K562 (cell line): Measurements from ENCODE around the gene IGF2BP1. TPM values are rescaled to one million over a fixed set of nuclear protein-coding genes. Genes with fewer than 3 reads are reported as not detected.

Experiments used
- ATAC-seq: fragments of 200-7000 bp; cut with Tn5 transposase; 3 replicates; pipeline ENCODE4 v1.9.1; 2020; ENCODE audit warnings: moderate library complexity
- BruUV-seq: library from RNA; stranded (reverse); fragments of 400-500 nt; replicated peaks from 2 replicates; lab custom pipeline; 2021; lab: Mats Ljungman, UMichigan
- CTCF ChIA-PET: fragments of 300-600 bp; formaldehyde crosslinking; extraction: SDS; loops from one replicate; lab custom pipeline; 2021; ENCODE audit warnings: low intra/inter-chr PET ratio; lab: Yijun Ruan, JAX
- POLR2A ChIA-PET: fragments of 300-600, 350-650 bp; sonication (Branson Sonifier 250); formaldehyde crosslinking; extraction: SDS; loops from one replicate; lab custom pipeline; 2021; ENCODE audit warnings: antibody characterized with exemption, inconsistent platforms; lab: Yijun Ruan, JAX
- DNase-seq, 4 experiments: peaks; one replicate each; pipeline versions ENCODE4 v3.0.0 to v3.0.0-alpha.2; 2011 to 2018; ENCODE audit warnings: low spot score in 3 of 4, mixed read lengths in 3 of 4; ENCODE audit errors: extremely low read depth in 1 of 4
- FAIRE-seq: peaks from 2 replicates; lab custom pipeline; 2011; peaks lifted over from hg19 to GRCh38; lab: Jason Lieb, UNC
- H2AFZ ChIP-seq: 2 replicates; pipeline ENCODE4 v1.6.0; 2011; ENCODE audit warnings: low read depth, low read length, control low read depth, inconsistent platforms
- H3K27ac ChIP-seq: fragments of 200-600 bp; 3 replicates; pipeline ENCODE4 v1.8.0; 2011; ENCODE audit warnings: low read depth, mild to moderate bottlenecking, control low read depth, inconsistent platforms, low read length, moderate library complexity, mixed read lengths; ENCODE audit errors: extremely low read depth
- H3K27me3 ChIP-seq, 2 experiments: fragments of 300-600 bp in 1 of 2; 2 replicates in 1 of 2; 3 replicates in 1 of 2; pipeline versions ENCODE4 v1.6.0 to v1.8.0; 2011; ENCODE audit warnings: inconsistent platforms in 2 of 2, low read length in 2 of 2, mild to moderate bottlenecking in 1 of 2, mixed read lengths in 1 of 2, moderate library complexity in 1 of 2; ENCODE audit not compliant: control insufficient read depth in 2 of 2, insufficient read depth in 2 of 2
- H3K36me3 ChIP-seq: fragments of 300-600 bp; 3 replicates; pipeline ENCODE4 v1.8.0; 2011; ENCODE audit warnings: mild to moderate bottlenecking, low read length, inconsistent platforms; ENCODE audit not compliant: control insufficient read depth, insufficient read depth
- H3K4me1 ChIP-seq, 2 experiments: fragments of 200-600 bp in 1 of 2; replicated peaks in 1 of 2; 2 replicates in 1 of 2; 3 replicates in 1 of 2; pipeline versions ENCODE4 v1.5.1 to v1.8.0; 2011; ENCODE audit warnings: inconsistent platforms in 2 of 2, low read length in 2 of 2, mild to moderate bottlenecking in 1 of 2, mixed read lengths in 1 of 2, moderate library complexity in 1 of 2; ENCODE audit not compliant: control insufficient read depth in 2 of 2, insufficient read depth in 2 of 2
- H3K4me2 ChIP-seq: 2 replicates; pipeline ENCODE4 v1.6.1; 2011; ENCODE audit warnings: low read length, control low read depth, inconsistent platforms, mixed read lengths; ENCODE audit not compliant: insufficient read depth
- H3K4me3 ChIP-seq: fragments of 200-600 bp; sonication (generic), shearing (Covaris generic); 2 replicates; pipeline ENCODE4 v1.5.1; 2016; ENCODE audit warnings: control low read depth, inconsistent platforms
- H3K79me2 ChIP-seq: fragments of 200-600 bp; 3 replicates; pipeline ENCODE4 v1.8.0; 2011; ENCODE audit warnings: low read length, inconsistent platforms; ENCODE audit not compliant: control insufficient read depth, insufficient read depth
- H3K9ac ChIP-seq, 2 experiments: 2 replicates each; pipeline versions ENCODE4 v1.6.0 to v1.6.1; 2011; ENCODE audit warnings: low read depth in 2 of 2, low read length in 2 of 2, control low read depth in 1 of 2, inconsistent platforms in 1 of 2, mild to moderate bottlenecking in 1 of 2, mixed read lengths in 1 of 2; ENCODE audit not compliant: insufficient read depth in 1 of 2
- H3K9me1 ChIP-seq: one replicate; pipeline ENCODE4 v1.6.0; 2011; ENCODE audit warnings: inconsistent platforms, mild to moderate bottlenecking, low read length, moderate library complexity; ENCODE audit not compliant: control insufficient read depth, insufficient read depth
- H3K9me3 ChIP-seq: replicated peaks from 2 replicates; pipeline ENCODE4 v1.5.1; 2011; ENCODE audit warnings: low read depth, low read length, inconsistent platforms; ENCODE audit not compliant: control insufficient read depth, insufficient read depth
- H4K20me1 ChIP-seq: replicated peaks from 2 replicates; pipeline ENCODE4 v1.6.1; 2011; ENCODE audit warnings: low read length, inconsistent platforms, mixed read lengths; ENCODE audit not compliant: control insufficient read depth, insufficient read depth
- ATF7 ChIP-seq: fragments of 450-650 bp; IDR thresholded peaks from 2 replicates; pipeline ENCODE4 v1.7.1; 2014; ENCODE audit warnings: mild to moderate bottlenecking, moderate library complexity
- BDP1 ChIP-seq: IDR thresholded peaks from 3 replicates; pipeline ENCODE4 v1.6.1; 2011; ENCODE audit not compliant: insufficient read length, insufficient read depth
- CBX2 ChIP-seq: fragments of 200-600 bp; sonication (generic); IDR thresholded peaks from one replicate; pipeline ENCODE4 v1.6.1; 2012; ENCODE audit warnings: mild to moderate bottlenecking, low read length, inconsistent platforms; ENCODE audit not compliant: insufficient read depth, poor library complexity, severe bottlenecking
- NCOA2 ChIP-seq, 2 experiments: fragments of 450-650 bp; IDR thresholded peaks; 2 replicates each; pipeline ENCODE4 v1.6.1; 2018; ENCODE audit warnings: mild to moderate bottlenecking in 2 of 2, moderate library complexity in 1 of 2; ENCODE audit not compliant: partially characterized antibody in 2 of 2
- RBM14 ChIP-seq: fragments of 200-400 bp; formaldehyde crosslinking; IDR thresholded peaks from 2 replicates; pipeline ENCODE4 v1.6.1; 2018; ENCODE audit warnings: low read depth, mild to moderate bottlenecking, low read length, moderate library complexity, borderline replicate concordance; ENCODE audit not compliant: insufficient read depth
- SP2 ChIP-seq: IDR thresholded peaks from 2 replicates; pipeline ENCODE4 v1.6.1; 2011; ENCODE audit warnings: mild to moderate bottlenecking, low read depth, low read length, moderate library complexity; ENCODE audit not compliant: poor library complexity, severe bottlenecking; ENCODE audit errors: extremely low read depth
- SRSF9 ChIP-seq: fragments of 200-400 bp; formaldehyde crosslinking; IDR thresholded peaks from 2 replicates; pipeline ENCODE4 v1.6.1; 2017; ENCODE audit warnings: low read depth, low read length, borderline replicate concordance
- TCF15 ChIP-seq: fragments of 250-450 bp; sonication (Bioruptor Pico); IDR thresholded peaks from 2 replicates; pipeline ENCODE4 v1.8.0; 2022; ENCODE audit warnings: moderate library complexity, mild to moderate bottlenecking, inconsistent platforms
- TGIF2 ChIP-seq: sonication (generic); formaldehyde crosslinking; IDR thresholded peaks from 2 replicates; pipeline ENCODE4 v1.8.1; 2022; ENCODE audit warnings: mild to moderate bottlenecking, missing genetic modification reagents, moderate library complexity
- U2AF1 ChIP-seq: fragments of 200-400 bp; formaldehyde crosslinking; optimal IDR thresholded peaks from 2 replicates; pipeline ENCODE3; 2017; ENCODE audit warnings: mild to moderate bottlenecking, low read depth, low read length, moderate library complexity
- ZNF507 ChIP-seq: conservative IDR thresholded peaks from 2 replicates; pipeline ENCODE4 v1.6.1; 2017; ENCODE audit warnings: missing genetic modification characterization, missing compliant biosample characterization
- ZNF57 ChIP-seq: fragments of 450-650 bp; formaldehyde crosslinking; IDR thresholded peaks from 2 replicates; pipeline ENCODE4 v1.4.0; 2020; ENCODE audit warnings: mild to moderate bottlenecking, moderate library complexity
- ZNF696 ChIP-seq: fragments of 250-450 bp; sonication (Bioruptor Pico); conservative IDR thresholded peaks from 2 replicates; pipeline ENCODE4 v1.4.0; 2020; ENCODE audit warnings: mild to moderate bottlenecking, moderate library complexity
- ZZZ3 ChIP-seq: fragments of 450-650 bp; IDR thresholded peaks from 2 replicates; pipeline ENCODE4 v1.6.1; 2016; ENCODE audit warnings: antibody characterized with exemption, mild to moderate bottlenecking, moderate library complexity
- WGBS: fragments of 100-300 bp; shearing (Covaris generic); methylation state at CpG from one replicate; pipeline ENCODE4 v1.1.6; 2016; ENCODE audit warnings: low coverage, mixed read lengths; ENCODE audit not compliant: insufficient coverage; ENCODE audit errors: missing lambda C conversion rate; 5-methylcytosine and 5-hydroxymethylcytosine counted together
- in situ Hi-C: fragments of 300-500 bp; cut with MboI; formaldehyde crosslinking; loops from 4 replicates; pipeline ENCODE4 v1.15.0; 2018; ENCODE audit warnings: inconsistent platforms, mixed read lengths
- intact Hi-C: fragments of 100-400 bp; cut with micrococcal nuclease; formaldehyde crosslinking; loops from 2 replicates; pipeline ENCODE4 v1.14.2; 2022
- polyA plus RNA-seq, 8 experiments: library from polyadenylated mRNA; depleted of rRNA in 4 of 8; stranded (reverse) in 5 of 8; unstranded in 3 of 8; fragments of >200 nt; fragmentation: Nextera tagmentation in 2 of 8; fragmentation: Illumina TruSeq in 1 of 8; extraction: Ambion mirVana in 2 of 8; extraction: Trizol in 1 of 8; gene quantifications; 2 replicates each; pipeline versions ENCODE4 v1.2.1 to v1.2.3, GENCODE V29; 2011 to 2014; ENCODE audit warnings: inconsistent platforms in 1 of 8, missing spikeins in 1 of 8
- total RNA-seq, 7 experiments: library from RNA; depleted of rRNA in 6 of 7; stranded (reverse); fragments of >200 nt in 6 of 7; fragmentation: Illumina TruSeq in 2 of 7; extraction: Trizol in 2 of 7; gene quantifications; 2 replicates each; pipeline versions ENCODE4 v1.2.1 to v1.2.3, GENCODE V29; 2011 to 2021; ENCODE audit warnings: low replicate concordance in 1 of 7

The IGF2BP1 gene
- total and polyA plus RNA-seq, 9 of the 15 experiments (the other 6 are each of a cell fraction or from before 2014, with no cell fraction given) = 13.0 to 318 (median 53.6) TPM

DNA sequence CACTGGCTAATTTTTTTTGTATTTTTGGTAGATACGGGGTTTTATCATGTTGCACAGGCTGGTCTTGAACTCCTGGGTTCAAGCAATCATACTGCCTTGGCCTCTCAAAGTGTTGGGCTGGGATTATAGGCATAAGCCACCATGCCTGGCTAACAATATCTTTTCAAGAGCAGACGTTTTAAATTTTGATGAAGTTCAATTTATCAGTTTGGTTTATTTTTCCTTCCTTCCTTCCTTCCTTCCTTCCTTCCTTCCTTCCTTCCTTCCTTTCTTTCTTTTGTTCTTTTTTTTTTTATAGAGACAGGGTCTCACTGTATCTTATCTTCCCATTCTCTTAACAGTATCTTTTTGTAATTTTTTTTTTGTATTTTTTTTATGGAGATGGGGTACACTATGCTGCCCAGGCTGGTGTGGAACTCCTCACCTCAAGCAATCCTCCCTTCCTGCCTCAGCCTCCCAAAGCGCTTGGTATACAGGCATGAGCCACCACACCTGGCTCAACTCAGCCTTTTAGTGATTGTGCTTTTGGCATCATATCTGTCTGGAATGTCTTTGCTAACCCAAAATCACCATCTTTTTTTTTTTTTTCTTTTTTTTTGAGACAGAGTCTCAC is 15.2 kb upstream of the IGF2BP1 start:
- FAIRE-seq (no peak), ATAC-seq (no peak), DNase-seq (no peak)
- Histone ChIP-seq H3K4me1 (no peaks in the 10 kb centered on the region; a peak in 1 of 5 replicates), H4K20me1 (no peaks in the 10 kb centered on the region), H3K9ac (no peak overlapping the region), H3K79me2 (no peaks in the 10 kb centered on the region), H3K9me3 (no peaks in the 10 kb centered on the region), H3K27me3 (no peaks in the 10 kb centered on the region), H2AFZ (no peak overlapping the region), H3K36me3 (no peaks in the 10 kb centered on the region), H3K9me1 (no peaks in the 10 kb centered on the region), H3K27ac (no peak overlapping the region), H3K4me2 (no peak overlapping the region), H3K4me3 (no peak overlapping the region)
- intact Hi-C loops (no loop called here), in situ Hi-C loops (no loop called here)
- CTCF ChIA-PET = no interaction called here
- WGBS = 44% methylated on average over 3 of the region's 3 CpGs
- no TSS peak for BruUV-seq
- TF ChIP-seq ZNF57 (CRISPR knock-in tag) (no peak), ATF7 (no peak), U2AF1 (no peak)
- POLR2A ChIA-PET = no interaction called here

GRCh38 chr17:48985436-48986245 is 11.5 kb upstream of the IGF2BP1 start:
- Histone ChIP-seq H3K4me2 (no peak overlapping the region), H3K27me3 (no peaks in the 10 kb centered on the region), H3K4me1 (peaks cover 0 to 3% of the 10 kb centered on the region in 2 experiments; a peak in 1 of 5 replicates), H3K9me3 (no peaks in the 10 kb centered on the region), H3K4me3 (no peak overlapping the region), H3K79me2 (no peaks in the 10 kb centered on the region), H4K20me1 (no peaks in the 10 kb centered on the region), H2AFZ (0 out of 2 replicates have a peak overlapping the region, but pooled peaks have one; percentile 12), H3K9ac (no peak overlapping the region; a peak in 1 of 4 replicates), H3K9me1 (no peaks in the 10 kb centered on the region), H3K27ac (no peak overlapping the region), H3K36me3 (no peaks in the 10 kb centered on the region)
- intact Hi-C loops = no loop called here
- WGBS = 65% methylated on average over 12 of the region's 13 CpGs
- no peak for DNase-seq
- FAIRE-seq = no peak
- CTCF ChIA-PET = no interaction called here
- POLR2A ChIA-PET = interaction anchor here (0.8 to 1.5 kb wide), 4 partner anchors 9 to 25 kb away, joined by 3 read pairs; no protein-coding TSS in a partner anchor
- in situ Hi-C loops = no loop called here
- no peak for ATAC-seq
- no TSS peak for BruUV-seq
- TF ChIP-seq BDP1 (no peak), TCF15 (no peak), TGIF2 (no peak), RBM14 (no peak), ZZZ3 (no peak), NCOA2 (IDR thresholded peaks at IDR 0.05; ENCODE audit: partially characterized antibody in 2 of 2) (no peak), CBX2 (no peak), ZNF696 (CRISPR knock-in tag) (no peak), SRSF9 (no peak), SP2 (no peak), ZNF507 (no peak)
